ENCODE data around the gene DNAJC3.
"Not testable (repeated sequence)": the region's sequence is repeated elsewhere in the genome, so short reads cannot be mapped to it uniquely, and the experiment has no call there.

DNA sequence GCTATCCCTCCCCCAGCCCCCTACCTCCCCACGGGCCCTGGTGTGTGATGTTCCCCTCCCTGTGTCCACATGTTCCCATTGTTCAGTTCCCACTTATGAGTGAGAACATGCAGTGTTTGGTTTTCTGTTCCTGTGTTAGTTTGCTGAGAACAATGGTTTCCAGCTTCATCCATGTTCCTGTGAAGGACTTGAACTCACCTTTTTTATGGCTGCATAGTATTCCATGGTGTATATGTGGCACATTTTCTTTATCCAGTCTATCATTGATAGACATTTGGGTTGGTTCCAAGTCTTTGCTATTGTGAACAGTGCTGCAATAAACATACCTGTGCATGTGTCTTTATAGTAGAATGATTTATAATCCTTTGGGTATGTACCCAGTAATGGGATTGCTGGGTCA lies 105.0 kb downstream of the DNAJC3 start:
- not testable (repeated sequence) for TF ChIP-seq CTCF, POLR2A (IDR thresholded peaks at IDR 0.05)

Data from lower leg skin (tissue), 3 donors.